IPS-15b (cell line): ENCODE measurements around the gene KCNN1.
"Not testable (repeated sequence)": the region's sequence is repeated elsewhere in the genome, so short reads cannot be mapped to it uniquely, and the experiment has no call there.

Experiments
- H3K27me3 ChIP-seq: one replicate; pipeline ENCODE4 v1.6.1; 2013; ENCODE audit warnings: low read length; ENCODE audit not compliant: control insufficient read depth, insufficient read depth
- H3K36me3 ChIP-seq: one replicate; pipeline ENCODE4 v1.6.1; 2013; ENCODE audit warnings: low read length; ENCODE audit not compliant: control insufficient read depth, insufficient read depth
- H3K4me1 ChIP-seq: one replicate; pipeline ENCODE4 v1.6.1; 2013; ENCODE audit warnings: mild to moderate bottlenecking, low read length; ENCODE audit not compliant: control insufficient read depth, insufficient read depth
- H3K4me3 ChIP-seq: one replicate; pipeline ENCODE4 v1.5.1; 2013; ENCODE audit warnings: low read depth, low read length
- H3K9ac ChIP-seq: one replicate; pipeline ENCODE4 v1.6.1; 2013; ENCODE audit warnings: low read depth, mild to moderate bottlenecking, low read length
- H3K9me3 ChIP-seq: one replicate; pipeline ENCODE4 v1.6.1; 2013; ENCODE audit warnings: mild to moderate bottlenecking, low read length; ENCODE audit not compliant: control insufficient read depth, insufficient read depth

The KCNN1 gene

GRCh38 chr19:17966550-17967256 is at the start of gene KCNN1:
Gene KCNN1, plus strand, starts transcription at chr19:17967107. Its CDS starts 6,782 bp downstream, at chr19:17973889.
- Histone ChIP-seq H3K36me3 (peaks cover 4% of the 10 kb centered on the region), H3K9me3 (no peaks in the 10 kb centered on the region), H3K4me3 (peak within 1 kb of the TSS; percentile 79), H3K9ac (peak within 1 kb of the TSS; percentile 60), H3K27me3 (no peaks in the 10 kb centered on the region), H3K4me1 (peaks cover 8% of the 10 kb centered on the region)

GRCh38 chr19:17918151-17918550 is 48.8 kb upstream of the KCNN1 start:
- not testable (repeated sequence) for H3K4me3 ChIP-seq, H3K27me3 ChIP-seq, H3K36me3 ChIP-seq, H3K9ac ChIP-seq, H3K9me3 ChIP-seq, H3K4me1 ChIP-seq

- H3K36me3 ChIP-seq, H3K4me1 ChIP-seq, H3K9me3 ChIP-seq, H3K4me3 ChIP-seq, H3K27me3 ChIP-seq, H3K9ac ChIP-seq: not testable (repeated sequence)
Measured at GRCh38 chr19:17919122-17919521, 47.8 kb upstream of the KCNN1 start.

- Histone ChIP-seq H3K4me3 (no peak overlapping the region), H3K9me3 (peaks cover 3% of the 10 kb centered on the region), H3K27me3 (no peaks in the 10 kb centered on the region), H3K9ac (no peak overlapping the region), H3K36me3 (no peaks in the 10 kb centered on the region), H3K4me1 (no peaks in the 10 kb centered on the region)
Measured at GRCh38 chr19:17920527-17920926, 46.4 kb upstream of the KCNN1 start.

GRCh38 chr19:17922138-17922537 is 44.8 kb upstream of the KCNN1 start:
- Histone ChIP-seq H3K4me3 (no peak overlapping the region), H3K36me3 (no peaks in the 10 kb centered on the region), H3K9ac (no peak overlapping the region), H3K9me3 (no peaks in the 10 kb centered on the region), H3K4me1 (no peaks in the 10 kb centered on the region), H3K27me3 (no peaks in the 10 kb centered on the region)

GRCh38 chr19:17926044-17926443 is 40.9 kb upstream of the KCNN1 start:
- Histone ChIP-seq H3K9me3 (no peaks in the 10 kb centered on the region), H3K9ac (no peak overlapping the region), H3K4me1 (no peaks in the 10 kb centered on the region), H3K4me3 (no peak overlapping the region), H3K36me3 (no peaks in the 10 kb centered on the region), H3K27me3 (no peaks in the 10 kb centered on the region)

GRCh38 chr19:17929056-17929455 is 37.9 kb upstream of the KCNN1 start:
- Histone ChIP-seq H3K4me1 (no peaks in the 10 kb centered on the region), H3K36me3 (no peaks in the 10 kb centered on the region), H3K4me3 (no peak overlapping the region), H3K9ac (no peak overlapping the region), H3K27me3 (no peaks in the 10 kb centered on the region), H3K9me3 (no peaks in the 10 kb centered on the region)

- H3K36me3 ChIP-seq, result peaks cover 3% of the 10 kb centered on the region
- peak overlapping the region; percentile 70 for H3K4me3 ChIP-seq
- no peaks in the 10 kb centered on the region for H3K4me1 ChIP-seq
- peak overlapping the region; percentile 88 for H3K9ac ChIP-seq
- H3K9me3 ChIP-seq, result no peaks in the 10 kb centered on the region
- H3K27me3 ChIP-seq, result no peaks in the 10 kb centered on the region
Measured at GRCh38 chr19:17931532-17932191, 35.2 kb upstream of the KCNN1 start.

GRCh38 chr19:17932485-17933338 is 34.2 kb upstream of the KCNN1 start, which contains the start of gene CCDC124:
Gene CCDC124, plus strand, starts transcription at chr19:17933015. Its CDS starts 3,406 bp downstream, at chr19:17936421.
- Histone ChIP-seq H3K27me3 (no peaks in the 10 kb centered on the region), H3K9ac (peak within 1 kb of the TSS; percentile 88), H3K4me3 (peak within 1 kb of the TSS; percentile 70), H3K4me1 (no peaks in the 10 kb centered on the region), H3K36me3 (peaks cover 3% of the 10 kb centered on the region), H3K9me3 (no peaks in the 10 kb centered on the region)

- Histone ChIP-seq H3K4me1 (no peaks in the 10 kb centered on the region), H3K4me3 (peak overlapping the region; percentile 70)
Measured at GRCh38 chr19:17933414-17934129, 33.3 kb upstream of the KCNN1 start.

GRCh38 chr19:17936379-17936778 is 30.5 kb upstream of the KCNN1 start:
- H3K4me1 ChIP-seq, result no peaks in the 10 kb centered on the region
- peaks cover 6% of the 10 kb centered on the region for H3K36me3 ChIP-seq
- no peak overlapping the region for H3K4me3 ChIP-seq
- H3K9ac ChIP-seq, result no peak overlapping the region
- H3K9me3 ChIP-seq, result no peaks in the 10 kb centered on the region
- no peaks in the 10 kb centered on the region for H3K27me3 ChIP-seq

More at GRCh38 chr19:17933414-17934129, 33.3 kb upstream of the KCNN1 start:
- no peaks in the 10 kb centered on the region for H3K27me3 ChIP-seq
- H3K36me3 ChIP-seq, result peaks cover 6% of the 10 kb centered on the region
- no peaks in the 10 kb centered on the region for H3K9me3 ChIP-seq
- peak overlapping the region; percentile 77 for H3K9ac ChIP-seq
